Activated naive CD8-positive, alpha-beta T cell treated with anti-CD3 and anti-CD28 coated beads, Interleukin-2, amount 10 ng/mL, durations not matched to agents 7 days and 5 days (primary cell): ENCODE data around the gene TMEM98. TPM values are rescaled to one million over a fixed set of nuclear protein-coding genes. Genes with fewer than 3 reads are reported as not detected.
"Not testable (repeated sequence)": the region's sequence is repeated elsewhere in the genome, so short reads cannot be mapped to it uniquely, and the experiment has no call there.

Experiments used
- ATAC-seq: fragments of 150-1000 bp; cut with Tn5 transposase; one replicate; pipeline ENCODE4 v1.10.0; 2021; ENCODE audit warnings: low read depth, moderate library complexity
- POLR2A ChIA-PET: fragments of 350-600 bp; sonication (Branson Sonifier 250); formaldehyde crosslinking; loops from one replicate; lab custom pipeline; 2021; ENCODE audit warnings: antibody characterized with exemption; lab: Charles Lee
- DNase-seq: peaks from one replicate; pipeline ENCODE4 v3.0.0; 2021
- H3K27ac Mint-ChIP-seq: one replicate; pipeline ENCODE4 v1.8.0; 2022; ENCODE audit warnings: mild to moderate bottlenecking, mixed read lengths
- H3K27me3 Mint-ChIP-seq: one replicate; pipeline ENCODE4 v1.8.0; 2022; ENCODE audit warnings: mild to moderate bottlenecking, moderate library complexity, mixed read lengths
- H3K36me3 Mint-ChIP-seq: one replicate; pipeline ENCODE4 v1.8.0; 2021; ENCODE audit warnings: mild to moderate bottlenecking, mixed read lengths
- H3K4me1 Mint-ChIP-seq: one replicate; pipeline ENCODE4 v1.8.0; 2021; ENCODE audit warnings: mixed read lengths
- H3K4me3 Mint-ChIP-seq: one replicate; pipeline ENCODE4 v1.8.0; 2022; ENCODE audit warnings: mild to moderate bottlenecking, moderate library complexity, mixed read lengths
- H3K9me3 Mint-ChIP-seq: one replicate; pipeline ENCODE4 v1.8.0; 2021; ENCODE audit warnings: mixed read lengths
- total RNA-seq, 2 experiments: library from RNA; stranded (reverse); gene quantifications; one replicate each; pipeline ENCODE4 v1.2.3, GENCODE V29; 2021

The TMEM98 gene
- total RNA-seq, 2 experiments from 2014 or later: not detected

GRCh38 chr17:32987453-32987805, 59.5 kb downstream of the TMEM98 start:
- H3K9me3 Mint-ChIP-seq: peaks cover 13% of the 10 kb centered on the region
- POLR2A ChIA-PET, H3K36me3 Mint-ChIP-seq, H3K27me3 Mint-ChIP-seq, H3K4me1 Mint-ChIP-seq, ATAC-seq, H3K27ac Mint-ChIP-seq, H3K4me3 Mint-ChIP-seq, DNase-seq: not testable (repeated sequence)

DNA sequence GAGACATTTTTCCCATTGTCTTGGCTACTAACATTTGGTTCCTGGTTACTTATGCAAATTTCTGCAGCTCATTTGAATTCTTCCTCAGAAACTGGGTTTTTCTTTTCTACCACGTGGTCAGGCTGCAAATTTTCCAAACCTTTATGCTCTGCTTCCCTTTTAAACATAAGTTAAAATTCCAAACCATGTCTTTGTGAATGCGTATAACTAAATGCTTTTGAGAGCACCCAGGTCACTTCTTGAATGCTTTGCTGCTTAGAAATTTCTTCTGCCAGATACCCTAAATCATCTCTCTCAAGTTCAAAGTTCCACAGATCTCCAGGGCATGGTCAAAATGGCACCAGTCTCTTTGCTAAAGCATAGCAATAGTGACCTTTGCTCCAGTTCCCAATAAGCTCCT, 59.9 kb downstream of the TMEM98 start:
- H3K4me1 Mint-ChIP-seq, ATAC-seq, H3K36me3 Mint-ChIP-seq, DNase-seq, H3K4me3 Mint-ChIP-seq, H3K27me3 Mint-ChIP-seq, H3K27ac Mint-ChIP-seq, POLR2A ChIA-PET: not testable (repeated sequence)
- H3K9me3 Mint-ChIP-seq: peaks cover 13% of the 10 kb centered on the region

DNA sequence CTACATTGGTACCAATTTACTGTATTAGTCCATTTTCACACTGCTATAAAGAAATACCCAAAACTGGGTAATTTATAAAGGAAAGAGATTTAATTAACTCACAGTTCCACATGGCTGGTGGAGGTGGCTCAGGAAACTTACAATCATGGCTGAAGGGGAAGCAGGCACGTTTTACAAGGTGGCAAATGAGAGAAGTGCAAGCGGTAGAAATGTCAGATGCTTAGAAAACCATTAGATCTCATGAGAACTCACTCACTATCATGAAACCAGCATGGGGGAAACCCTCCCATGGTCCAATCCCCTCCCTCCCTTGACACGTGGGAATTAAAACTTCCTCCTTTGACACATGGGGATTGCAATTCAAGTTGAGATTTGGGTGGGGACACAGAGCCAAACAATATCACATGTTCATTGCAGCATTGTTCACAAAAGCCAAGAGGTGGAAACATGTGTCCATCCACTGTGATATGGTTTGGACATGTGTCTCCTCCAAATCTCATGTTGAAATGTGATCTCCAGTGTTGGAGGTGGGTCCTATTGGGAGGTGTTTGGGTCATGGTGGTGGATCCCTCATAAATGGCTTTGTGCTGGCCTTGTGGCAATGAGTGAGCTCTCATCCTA, 60.6 kb downstream of the TMEM98 start:
- peaks cover 13% of the 10 kb centered on the region for H3K9me3 Mint-ChIP-seq
- H3K4me1 Mint-ChIP-seq: no peaks in the 10 kb centered on the region
- peaks cover 7% of the 10 kb centered on the region for H3K27me3 Mint-ChIP-seq
- DNase-seq (no peak), ATAC-seq (no peak)
- POLR2A ChIA-PET: no interaction called here
- H3K27ac Mint-ChIP-seq: no peak overlapping the region
- H3K4me3 Mint-ChIP-seq: no peak overlapping the region
- no peaks in the 10 kb centered on the region for H3K36me3 Mint-ChIP-seq

DNA sequence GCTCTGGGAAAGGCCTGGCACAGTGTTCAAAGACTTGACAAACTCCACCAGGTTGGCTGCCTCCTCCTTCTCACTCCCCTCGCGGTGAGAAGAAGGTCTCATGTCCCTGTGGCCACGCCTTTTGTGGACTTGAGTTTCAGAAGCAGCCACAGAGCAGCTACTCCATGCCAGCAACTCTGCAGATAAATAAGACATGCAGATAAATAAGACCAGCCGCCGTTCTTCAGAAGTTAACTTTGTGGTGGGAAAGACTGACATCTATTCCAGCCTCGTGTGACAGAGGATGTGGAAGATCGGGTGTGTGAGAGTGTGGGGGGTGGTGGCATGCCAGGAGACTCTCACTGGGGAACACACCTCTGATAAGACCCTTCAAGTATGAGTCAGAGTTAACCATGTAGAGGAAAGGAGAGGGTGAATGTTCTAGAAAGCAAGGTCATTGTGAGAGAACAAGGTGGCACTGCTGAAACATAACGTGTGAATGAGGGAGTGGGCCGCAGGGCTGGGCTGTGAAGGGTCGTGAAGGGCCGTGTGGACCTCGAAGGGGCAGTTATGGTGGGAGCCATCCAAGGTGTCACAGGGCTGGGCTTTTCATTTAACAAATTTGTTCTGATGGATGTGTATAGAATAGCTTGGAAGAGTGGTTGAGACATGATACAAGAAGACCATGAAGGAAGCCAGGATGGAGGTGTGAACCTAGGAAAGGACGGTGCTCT, 64.5 kb downstream of the TMEM98 start:
- Mint-ChIP-seq H3K4me1 (no peaks in the 10 kb centered on the region), H3K36me3 (no peaks in the 10 kb centered on the region), H3K27me3 (peaks cover 4% of the 10 kb centered on the region), H3K9me3 (peaks cover 13% of the 10 kb centered on the region), H3K4me3 (no peak overlapping the region), H3K27ac (no peak overlapping the region)
- no peak for ATAC-seq
- no peak for DNase-seq
- POLR2A ChIA-PET: no interaction called here

DNA sequence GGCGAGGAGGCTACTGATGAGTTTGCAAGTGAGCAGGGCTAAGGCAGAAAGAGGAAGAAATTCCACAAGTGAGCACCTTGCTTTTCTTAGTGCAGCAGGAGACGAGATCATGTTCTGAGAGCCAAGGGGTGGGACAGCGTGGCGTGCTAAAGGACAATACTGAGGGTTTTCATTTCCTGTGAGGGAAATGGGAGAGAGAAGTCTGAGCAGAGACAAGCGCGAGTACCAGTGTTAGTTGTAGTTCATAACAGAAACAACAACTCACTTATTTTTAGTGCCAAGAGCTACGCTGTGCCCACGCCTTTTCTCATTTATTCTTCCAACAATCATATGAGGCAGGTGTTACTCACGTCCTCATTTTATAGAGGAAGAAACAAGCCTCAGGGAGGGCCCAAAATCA, 66.0 kb downstream of the TMEM98 start:
- DNase-seq: no peak
- Mint-ChIP-seq H3K9me3 (peaks cover 4% of the 10 kb centered on the region), H3K36me3 (no peaks in the 10 kb centered on the region), H3K27ac (no peak overlapping the region), H3K4me3 (no peak overlapping the region), H3K4me1 (peaks cover 4% of the 10 kb centered on the region), H3K27me3 (peaks cover 5% of the 10 kb centered on the region)
- no peak for ATAC-seq
- POLR2A ChIA-PET: no interaction called here

Other genes with a start within 250 kb of the TMEM98 start
- 1 to 10 TPM; 5.5 to 9.0 TPM for gene MYO1D, start 51.0 kb upstream of the TMEM98 start, total RNA-seq
- not detected for gene SPACA3, start 63.7 kb downstream of the TMEM98 start, total RNA-seq